ENCODE measurements around the gene VAPB. TPM values are rescaled to one million over a fixed set of nuclear protein-coding genes. Genes with fewer than 3 reads are reported as not detected.

Gene VAPB
- total RNA-seq, 3 donors from 2014 or later (not counting 1 experiment from before 2014, with no cell fraction given): 20.3 to 23.1 (median 21.3) TPM

GRCh38 chr20:58457083-58457695 lies 68.2 kb downstream of the VAPB start:
- Histone ChIP-seq H3K27me3 (ENCODE audit: control insufficient read depth, insufficient read depth, low read length) (no peaks in the 10 kb centered on the region), H3K4me3 (ENCODE audit: low read length) (no peak overlapping the region), H3K4me1 (ENCODE audit: control insufficient read depth, insufficient read depth, low read length) (no peaks in the 10 kb centered on the region), H3K27ac (ENCODE audit: low read length) (no peak overlapping the region), H3K36me3 (ENCODE audit: control insufficient read depth, insufficient read depth, low read length) (no peaks in the 10 kb centered on the region), H3K9me3 (ENCODE audit: control insufficient read depth, insufficient read depth, low read length) (no peaks in the 10 kb centered on the region)
- no peak for DNase-seq
- 97% methylated on average over 14 of the region's 14 CpGs for WGBS (ENCODE audit: insufficient coverage)
- H3K9me3 Mint-ChIP-seq: no peaks in the 10 kb centered on the region
- ATAC-seq: no peak
- no peaks in the 10 kb centered on the region for H3K27me3 Mint-ChIP-seq (ENCODE audit: low read depth in 2 of 2)
- intact Hi-C loops (cut with micrococcal nuclease): no loop called here
- H3K4me3 Mint-ChIP-seq: no peak overlapping the region
- H3K36me3 Mint-ChIP-seq: no peaks in the 10 kb centered on the region
- TF ChIP-seq CTCF (IDR thresholded peaks at IDR 0.05): no peak
- peaks cover 18 to 19% of the 10 kb centered on the region in 2 donors for H3K4me1 Mint-ChIP-seq
- no peak overlapping the region for H3K27ac Mint-ChIP-seq

DNA sequence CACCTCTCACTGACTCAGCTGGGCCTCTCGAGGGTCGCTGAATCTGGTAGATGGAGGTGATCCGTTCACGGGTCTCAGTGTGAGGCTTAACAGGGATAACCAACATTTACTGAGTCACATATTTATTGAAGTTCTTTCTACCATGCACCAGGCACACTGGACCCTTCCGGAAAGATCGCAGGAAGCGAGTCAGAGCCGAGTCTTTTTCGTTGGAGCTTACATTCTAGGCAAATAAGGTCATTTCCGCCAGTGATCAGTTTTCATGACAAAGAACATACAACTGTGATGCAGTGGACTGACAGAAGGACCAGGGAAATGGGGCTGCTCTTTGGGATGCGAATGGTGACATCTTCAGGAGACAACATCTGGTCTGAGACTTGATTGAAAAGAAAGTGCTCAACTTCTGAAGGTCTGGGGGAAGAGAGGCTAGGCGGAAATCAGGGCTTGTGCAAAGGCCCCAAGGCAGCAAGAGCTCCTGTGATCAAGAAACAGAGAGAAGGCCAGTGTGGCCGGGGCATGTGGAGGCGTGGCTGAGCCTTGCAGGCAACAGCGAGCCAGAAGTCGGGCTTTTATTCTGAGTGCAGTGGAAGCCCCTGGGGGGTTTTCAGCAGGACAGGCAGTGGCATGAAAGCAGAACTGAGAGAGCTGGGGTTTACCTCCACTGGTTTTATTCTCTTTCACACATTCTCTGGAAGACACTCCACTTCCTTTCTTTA lies 69.5 kb downstream of the VAPB start:
- intact Hi-C loops (cut with micrococcal nuclease): no loop called here
- 80% methylated on average over 16 of the region's 16 CpGs for WGBS (ENCODE audit: insufficient coverage)
- no peak for TF ChIP-seq CTCF (IDR thresholded peaks at IDR 0.05)
- Histone ChIP-seq H3K36me3 (ENCODE audit: control insufficient read depth, insufficient read depth, low read length) (no peaks in the 10 kb centered on the region), H3K27ac (ENCODE audit: low read length) (no peak overlapping the region), H3K4me1 (ENCODE audit: control insufficient read depth, insufficient read depth, low read length) (no peaks in the 10 kb centered on the region), H3K9me3 (ENCODE audit: control insufficient read depth, insufficient read depth, low read length) (no peaks in the 10 kb centered on the region), H3K27me3 (ENCODE audit: control insufficient read depth, insufficient read depth, low read length) (no peaks in the 10 kb centered on the region), H3K4me3 (ENCODE audit: low read length) (no peak overlapping the region)
- peaks cover 9 to 11% of the 10 kb centered on the region in 2 donors for H3K4me1 Mint-ChIP-seq
- DNase-seq: no peak
- ATAC-seq: no peak
- H3K27ac Mint-ChIP-seq: no peak overlapping the region
- H3K9me3 Mint-ChIP-seq: no peaks in the 10 kb centered on the region
- H3K4me3 Mint-ChIP-seq: no peak overlapping the region
- H3K27me3 Mint-ChIP-seq (ENCODE audit: low read depth in 2 of 2): no peaks in the 10 kb centered on the region
- H3K36me3 Mint-ChIP-seq: no peaks in the 10 kb centered on the region

- no peak overlapping the region for H3K4me3 Mint-ChIP-seq
- Histone ChIP-seq H3K4me1 (ENCODE audit: control insufficient read depth, insufficient read depth, low read length) (no peaks in the 10 kb centered on the region), H3K27ac (ENCODE audit: low read length) (no peak overlapping the region), H3K27me3 (ENCODE audit: control insufficient read depth, insufficient read depth, low read length) (no peaks in the 10 kb centered on the region), H3K4me3 (ENCODE audit: low read length) (no peak overlapping the region), H3K9me3 (ENCODE audit: control insufficient read depth, insufficient read depth, low read length) (no peaks in the 10 kb centered on the region), H3K36me3 (ENCODE audit: control insufficient read depth, insufficient read depth, low read length) (no peaks in the 10 kb centered on the region)
- no peak overlapping the region for H3K27ac Mint-ChIP-seq
- no peak for DNase-seq
- no peaks in the 10 kb centered on the region for H3K9me3 Mint-ChIP-seq
- no peak for TF ChIP-seq CTCF (IDR thresholded peaks at IDR 0.05)
- H3K36me3 Mint-ChIP-seq: no peaks in the 10 kb centered on the region
- ATAC-seq: no peak
- H3K4me1 Mint-ChIP-seq: peaks cover 4 to 8% of the 10 kb centered on the region in 2 donors
- WGBS (ENCODE audit: insufficient coverage): 93% methylated on average over 3 of the region's 5 CpGs
- no peaks in the 10 kb centered on the region for H3K27me3 Mint-ChIP-seq (ENCODE audit: low read depth in 2 of 2)
- intact Hi-C loops (cut with micrococcal nuclease): no loop called here
These were observed 70.2 kb downstream of the VAPB start for GRCh38 chr20:58459058-58459750.

All from natural killer cell (primary cell).